Left lung (tissue), 10 donors: ENCODE results near the gene ASS1. TPM values are rescaled to one million over a fixed set of nuclear protein-coding genes. Genes with fewer than 3 reads are reported as not detected.

Experiments used
- ATAC-seq: fragments of 200-7000 bp; cut with Tn5 transposase; one replicate; pipeline ENCODE4 v1.9.1; 2020; ENCODE audit warnings: moderate library complexity
- DNase-seq, 4 donors: peaks; one replicate each; pipeline ENCODE4 v3.0.0-alpha.2; 2013 to 2020
- H3K27ac ChIP-seq, 2 donors: fragments of 200-600 bp; sonication (generic) in 1 of 2; one replicate each; pipeline versions ENCODE4 v1.5.0 to v1.8.0; 2020 to 2021
- H3K27me3 ChIP-seq, 2 donors: fragments of 200-600 bp; sonication (generic) in 1 of 2; one replicate each; pipeline versions ENCODE4 v1.5.0 to v1.8.0; 2020 to 2021
- H3K36me3 ChIP-seq, 2 donors: fragments of 200-600 bp; sonication (generic) in 1 of 2; one replicate each; pipeline versions ENCODE4 v1.5.0 to v1.8.0; 2020 to 2021
- H3K4me1 ChIP-seq, 2 donors: fragments of 200-600 bp; one replicate each; pipeline ENCODE4 v1.8.0; 2021
- H3K4me3 ChIP-seq, 2 donors: fragments of 200-600 bp; sonication (generic) in 1 of 2; one replicate each; pipeline versions ENCODE4 v1.5.0 to v1.8.0; 2020 to 2021; ENCODE audit warnings: mild to moderate bottlenecking in 1 of 2
- H3K9me3 ChIP-seq, 2 donors: fragments of 200-600 bp; sonication (generic) in 1 of 2; one replicate each; pipeline versions ENCODE4 v1.5.0 to v1.8.0; 2020 to 2021
- intact Hi-C, 2 donors: fragments of 100-400 bp; cut with DNase I; formaldehyde crosslinking; loops; one replicate each; pipeline versions ENCODE4 v1.11.2 to v1.14.2; 2022
- polyA plus RNA-seq, 6 donors: library from polyadenylated mRNA; unstranded; fragments of 120-200 nt; gene quantifications; one replicate each; pipeline ENCODE4 v1.2.1, GENCODE V29; 2013; ENCODE audit not compliant: insufficient read length in 6 of 6
- total RNA-seq, 2 donors: library from RNA; stranded (reverse); fragmentation: NEBNext Ultra II Directional; extraction: Animal tissue kit (Norgen Biotek cat#: 25700); gene quantifications; one replicate each; pipeline ENCODE4 v1.2.1, GENCODE V29; 2021
- TF ChIP-seq, protein P1 (sequence below), 2 donors: fragments of 200-600 bp; sonication (generic) in 1 of 2; IDR thresholded peaks; one replicate each; pipeline versions ENCODE4 v1.5.0 to v1.8.0; 2021; ENCODE audit warnings: antibody characterized with exemption in 2 of 2
- donor health status: DM: no; HTN: yes; CAD: no.
- donor health status: DM: no; HTN: no; CAD: no.

The ASS1 gene
- total and polyA plus RNA-seq, 8 donors, result 11.9 to 99.7 (median 27.8) TPM

DNA sequence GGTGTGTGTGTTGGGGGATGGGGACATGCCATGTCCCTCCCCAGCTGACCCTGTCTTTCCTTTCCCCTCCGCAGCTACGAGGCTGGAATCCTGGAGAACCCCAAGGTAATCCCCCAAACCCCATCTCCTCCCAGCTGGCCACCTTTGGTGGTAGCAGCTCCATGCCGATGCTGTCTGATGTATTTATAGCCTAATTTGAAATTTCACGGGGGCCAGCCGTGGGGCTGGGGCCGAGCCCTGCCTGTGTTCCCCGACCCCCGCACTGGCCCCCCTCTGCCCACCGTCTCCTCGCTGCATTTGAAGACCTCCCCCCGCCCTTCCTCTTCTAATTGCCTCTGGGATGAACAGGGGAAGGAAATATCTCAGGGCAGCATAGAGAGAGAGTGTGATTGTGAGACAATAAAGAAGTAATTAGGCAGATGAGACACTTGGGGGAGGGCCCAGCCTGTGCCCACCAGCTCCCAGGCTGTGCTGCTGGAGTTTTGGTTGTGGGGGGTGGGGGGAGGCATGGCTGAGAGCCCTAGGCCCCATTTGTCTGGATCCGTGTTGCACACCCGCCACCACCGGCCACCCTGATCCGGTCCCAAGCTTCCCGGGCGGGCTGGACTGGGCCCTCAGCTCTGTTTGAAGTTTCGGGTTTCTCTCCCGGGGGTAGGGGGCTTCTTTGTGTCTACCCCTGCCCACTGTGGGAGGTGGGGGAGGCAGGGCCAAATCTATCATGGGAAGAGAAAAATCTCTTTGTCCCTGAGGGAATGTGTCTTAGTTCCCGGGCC lies 26.8 kb downstream of the ASS1 start:
- peaks cover 0 to 69% of the 10 kb centered on the region in 2 donors for H3K27me3 ChIP-seq
- DNase-seq (no peak), ATAC-seq (no peak)
- intact Hi-C loops, result no loop called here
- H3K36me3 ChIP-seq, result peaks cover 0 to 30% of the 10 kb centered on the region in 2 donors
- no peak overlapping the region for H3K4me3 ChIP-seq
- H3K4me1 ChIP-seq, result no peaks in the 10 kb centered on the region
- TF ChIP-seq, protein P1, sequence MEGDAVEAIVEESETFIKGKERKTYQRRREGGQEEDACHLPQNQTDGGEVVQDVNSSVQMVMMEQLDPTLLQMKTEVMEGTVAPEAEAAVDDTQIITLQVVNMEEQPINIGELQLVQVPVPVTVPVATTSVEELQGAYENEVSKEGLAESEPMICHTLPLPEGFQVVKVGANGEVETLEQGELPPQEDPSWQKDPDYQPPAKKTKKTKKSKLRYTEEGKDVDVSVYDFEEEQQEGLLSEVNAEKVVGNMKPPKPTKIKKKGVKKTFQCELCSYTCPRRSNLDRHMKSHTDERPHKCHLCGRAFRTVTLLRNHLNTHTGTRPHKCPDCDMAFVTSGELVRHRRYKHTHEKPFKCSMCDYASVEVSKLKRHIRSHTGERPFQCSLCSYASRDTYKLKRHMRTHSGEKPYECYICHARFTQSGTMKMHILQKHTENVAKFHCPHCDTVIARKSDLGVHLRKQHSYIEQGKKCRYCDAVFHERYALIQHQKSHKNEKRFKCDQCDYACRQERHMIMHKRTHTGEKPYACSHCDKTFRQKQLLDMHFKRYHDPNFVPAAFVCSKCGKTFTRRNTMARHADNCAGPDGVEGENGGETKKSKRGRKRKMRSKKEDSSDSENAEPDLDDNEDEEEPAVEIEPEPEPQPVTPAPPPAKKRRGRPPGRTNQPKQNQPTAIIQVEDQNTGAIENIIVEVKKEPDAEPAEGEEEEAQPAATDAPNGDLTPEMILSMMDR (IDR thresholded peaks at IDR 0.05), result no peak
- H3K9me3 ChIP-seq, result no peaks in the 10 kb centered on the region
- no peak overlapping the region for H3K27ac ChIP-seq

DNA sequence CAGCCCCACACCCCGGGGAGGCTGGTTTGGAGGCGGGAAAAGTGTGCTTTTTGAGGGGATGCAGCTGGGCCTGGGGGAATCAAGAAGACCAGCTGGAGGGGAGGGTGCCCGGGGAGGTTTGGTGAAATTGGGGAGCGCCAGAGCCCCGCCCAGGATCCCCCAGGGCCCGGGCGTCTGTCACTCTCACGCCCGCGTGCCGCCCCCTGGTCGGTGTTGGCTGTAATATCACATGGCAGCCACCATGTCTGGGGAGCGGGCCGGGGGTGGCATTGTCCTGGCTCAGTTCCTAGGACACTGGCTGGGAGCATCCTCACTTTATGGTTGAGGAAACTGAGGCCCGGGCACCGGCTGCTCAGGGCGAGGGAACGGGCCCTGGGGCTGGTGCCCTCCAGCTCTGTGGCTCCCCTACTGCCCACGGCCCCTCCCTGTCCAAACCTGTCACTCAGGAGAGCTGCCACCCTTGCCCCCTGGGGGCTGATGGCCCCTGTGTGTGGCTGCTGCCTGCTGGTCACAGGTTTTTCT lies 27.5 kb downstream of the ASS1 start:
- Histone ChIP-seq H3K4me1 (no peaks in the 10 kb centered on the region), H3K9me3 (no peaks in the 10 kb centered on the region), H3K4me3 (no peak overlapping the region), H3K27ac (no peak overlapping the region), H3K36me3 (peaks cover 0 to 32% of the 10 kb centered on the region in 2 donors), H3K27me3 (peaks cover 0 to 63% of the 10 kb centered on the region in 2 donors)
- TF ChIP-seq, protein P1 (IDR thresholded peaks at IDR 0.05), result no peak
- DNase-seq (no peak), ATAC-seq (no peak)
- intact Hi-C loops, result no loop called here

DNA sequence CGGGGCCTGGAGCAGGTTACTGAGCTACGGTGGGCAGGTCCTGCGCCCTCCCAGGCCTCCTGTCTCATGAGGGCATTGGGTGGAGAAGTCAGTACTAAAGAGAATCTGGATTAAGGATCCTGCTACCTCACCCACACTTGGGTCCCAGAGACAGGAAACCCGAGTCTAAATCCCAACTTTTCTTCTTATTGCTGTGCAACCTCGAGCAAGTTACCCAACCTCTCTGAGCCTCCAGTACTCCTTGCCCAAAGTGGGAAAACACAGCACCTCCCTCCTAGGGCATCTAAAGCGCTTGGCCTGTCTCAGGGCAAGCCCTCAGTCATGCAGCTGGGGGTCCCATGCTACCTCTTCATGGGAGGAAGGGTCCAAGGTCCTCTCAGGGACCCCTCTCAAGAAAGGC lies 28.2 kb downstream of the ASS1 start:
- Histone ChIP-seq H3K27ac (no peak overlapping the region), H3K4me3 (no peak overlapping the region), H3K27me3 (peaks cover 0 to 55% of the 10 kb centered on the region in 2 donors), H3K9me3 (no peaks in the 10 kb centered on the region), H3K36me3 (peaks cover 0 to 37% of the 10 kb centered on the region in 2 donors), H3K4me1 (no peaks in the 10 kb centered on the region)
- intact Hi-C loops, result no loop called here
- DNase-seq (no peak), ATAC-seq (no peak)
- TF ChIP-seq, protein P1 (IDR thresholded peaks at IDR 0.05), result no peak

DNA sequence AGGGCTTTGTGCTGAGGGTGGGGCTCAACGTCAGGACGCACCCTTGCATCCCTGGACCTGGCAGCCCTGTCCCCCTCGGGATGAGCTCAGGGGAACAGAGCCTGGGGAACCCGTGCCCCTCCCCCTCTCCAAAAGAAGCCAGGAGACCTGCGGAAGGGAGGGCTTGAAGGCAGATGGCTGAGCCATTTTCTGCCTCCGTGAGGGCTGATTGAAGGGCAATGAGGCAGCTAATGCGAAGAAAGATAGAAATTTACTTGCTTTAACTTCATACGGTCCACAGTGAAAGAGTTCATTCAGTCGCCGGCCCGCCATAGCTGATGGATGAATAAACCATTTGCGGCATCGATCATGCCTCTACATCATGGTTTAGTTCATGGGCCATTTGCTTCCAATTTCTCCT lies 28.8 kb downstream of the ASS1 start:
- intact Hi-C loops, result no loop called here
- DNase-seq (no peak), ATAC-seq (no peak)
- Histone ChIP-seq H3K36me3 (peaks cover 0 to 41% of the 10 kb centered on the region in 2 donors), H3K4me1 (no peaks in the 10 kb centered on the region), H3K27me3 (peaks cover 0 to 50% of the 10 kb centered on the region in 2 donors), H3K9me3 (no peaks in the 10 kb centered on the region), H3K27ac (no peak overlapping the region), H3K4me3 (no peak overlapping the region)
- TF ChIP-seq, protein P1 (IDR thresholded peaks at IDR 0.05), result no peak

DNA sequence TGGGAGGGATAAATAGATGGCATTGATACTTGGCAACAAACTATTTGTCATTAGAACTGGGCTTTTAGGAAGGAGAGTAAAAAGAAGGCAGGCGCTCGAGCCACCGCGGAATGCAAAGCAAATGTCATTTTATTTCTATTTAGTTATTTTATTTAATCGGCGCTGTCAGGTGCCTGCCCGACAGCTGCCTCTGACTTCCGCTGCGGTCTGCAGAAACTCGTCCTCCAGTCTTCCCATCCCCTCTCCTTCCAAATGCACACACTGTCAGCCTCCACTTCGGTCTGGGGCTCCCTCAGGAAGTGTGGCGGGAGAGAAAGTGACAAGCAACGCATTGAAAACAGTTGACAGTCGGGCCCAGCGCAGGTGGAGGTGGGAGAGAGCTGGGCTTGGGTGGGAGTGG lies 29.3 kb downstream of the ASS1 start:
- Histone ChIP-seq H3K4me3 (no peak overlapping the region), H3K9me3 (no peaks in the 10 kb centered on the region), H3K27me3 (peaks cover 0 to 46% of the 10 kb centered on the region in 2 donors), H3K27ac (no peak overlapping the region), H3K36me3 (peaks cover 0 to 41% of the 10 kb centered on the region in 2 donors), H3K4me1 (no peaks in the 10 kb centered on the region)
- no peak for ATAC-seq
- intact Hi-C loops, result no loop called here
- DNase-seq, result no peak
- TF ChIP-seq, protein P1 (IDR thresholded peaks at IDR 0.05), result no peak
